GM06990 (cell line): ENCODE results near the gene RAB23.

Experiments used
- DNase-seq: peaks from one replicate; pipeline ENCODE4 v3.0.0-alpha.2; 2011; ENCODE audit not compliant: insufficient read length; ENCODE audit errors: extremely low read depth
- H3K27me3 ChIP-seq: replicated peaks from 2 replicates; pipeline ENCODE4 v1.6.0; 2011; ENCODE audit warnings: low read length; ENCODE audit not compliant: control insufficient read depth, insufficient read depth
- H3K36me3 ChIP-seq: 2 replicates; pipeline ENCODE4 v1.5.1; 2011; ENCODE audit warnings: low read length; ENCODE audit not compliant: control insufficient read depth, insufficient read depth
- H3K4me3 ChIP-seq: replicated peaks from 2 replicates; pipeline ENCODE4 v1.5.1; 2011; ENCODE audit warnings: low read depth, mild to moderate bottlenecking, control low read depth, low read length
- TF ChIP-seq, protein P1 (sequence below): IDR thresholded peaks from 2 replicates; pipeline ENCODE4 v1.5.1; 2011; ENCODE audit warnings: low read length, control low read depth, mild to moderate bottlenecking, inconsistent platforms; ENCODE audit not compliant: insufficient read depth, poor library complexity, severe bottlenecking

RAB23 gene

DNA sequence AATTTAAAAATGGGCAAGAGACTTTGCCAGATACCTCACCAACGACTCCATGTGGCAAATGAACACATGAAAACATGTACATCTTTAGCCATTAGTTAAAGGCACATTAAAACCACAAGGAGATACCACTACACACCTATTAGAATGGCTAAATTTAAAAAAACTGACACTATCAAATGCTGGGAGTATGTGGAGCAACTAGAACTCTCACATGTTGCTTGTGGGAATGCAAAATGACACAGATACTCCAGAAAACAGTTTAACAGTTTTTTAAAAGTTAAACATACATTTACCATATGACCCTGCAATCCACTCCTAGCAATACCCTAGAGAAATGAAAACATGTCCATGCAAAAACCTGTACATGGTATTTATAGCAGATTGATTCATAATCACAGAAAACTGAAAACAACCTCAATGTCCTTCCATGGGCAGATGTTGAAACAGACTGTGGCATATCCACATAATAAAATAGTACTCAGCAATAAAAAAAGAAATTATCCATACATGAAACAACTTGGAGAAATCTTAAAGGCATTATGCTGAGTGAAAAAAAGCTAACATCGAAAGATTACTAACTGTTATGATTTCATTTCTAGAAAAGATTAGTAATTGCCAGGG lies 1.9 kb downstream of the RAB23 start:
- no peak overlapping the region for H3K4me3 ChIP-seq

DNA sequence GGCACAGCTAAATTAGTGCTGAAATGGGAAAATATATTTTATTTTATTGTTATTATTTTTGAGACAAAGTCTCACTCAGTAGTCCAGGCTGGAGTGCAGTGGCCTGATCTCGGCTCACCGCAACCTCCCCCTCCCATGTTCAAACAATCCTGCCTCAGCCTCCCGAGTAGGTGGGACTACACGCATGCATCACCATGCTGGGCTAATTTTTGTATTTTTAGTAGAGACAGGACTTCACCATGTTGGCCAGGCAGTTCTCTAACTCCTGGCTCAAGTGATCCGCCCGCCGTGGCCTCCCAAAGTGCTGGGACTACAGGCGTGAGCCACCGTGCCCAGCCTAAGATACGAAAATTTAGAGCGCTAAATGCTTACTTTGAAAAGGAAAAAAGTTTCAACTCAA lies 4.8 kb downstream of the RAB23 start:
- Histone ChIP-seq H3K27me3 (no peaks in the 10 kb centered on the region), H3K4me3 (no peak overlapping the region), H3K36me3 (no peaks in the 10 kb centered on the region)
- no peak for DNase-seq
- TF ChIP-seq, protein P1, sequence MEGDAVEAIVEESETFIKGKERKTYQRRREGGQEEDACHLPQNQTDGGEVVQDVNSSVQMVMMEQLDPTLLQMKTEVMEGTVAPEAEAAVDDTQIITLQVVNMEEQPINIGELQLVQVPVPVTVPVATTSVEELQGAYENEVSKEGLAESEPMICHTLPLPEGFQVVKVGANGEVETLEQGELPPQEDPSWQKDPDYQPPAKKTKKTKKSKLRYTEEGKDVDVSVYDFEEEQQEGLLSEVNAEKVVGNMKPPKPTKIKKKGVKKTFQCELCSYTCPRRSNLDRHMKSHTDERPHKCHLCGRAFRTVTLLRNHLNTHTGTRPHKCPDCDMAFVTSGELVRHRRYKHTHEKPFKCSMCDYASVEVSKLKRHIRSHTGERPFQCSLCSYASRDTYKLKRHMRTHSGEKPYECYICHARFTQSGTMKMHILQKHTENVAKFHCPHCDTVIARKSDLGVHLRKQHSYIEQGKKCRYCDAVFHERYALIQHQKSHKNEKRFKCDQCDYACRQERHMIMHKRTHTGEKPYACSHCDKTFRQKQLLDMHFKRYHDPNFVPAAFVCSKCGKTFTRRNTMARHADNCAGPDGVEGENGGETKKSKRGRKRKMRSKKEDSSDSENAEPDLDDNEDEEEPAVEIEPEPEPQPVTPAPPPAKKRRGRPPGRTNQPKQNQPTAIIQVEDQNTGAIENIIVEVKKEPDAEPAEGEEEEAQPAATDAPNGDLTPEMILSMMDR: no peak

More for the DNA sequence above, 1.9 kb downstream of the RAB23 start:
- no peaks in the 10 kb centered on the region for H3K36me3 ChIP-seq
- DNase-seq: no peak
- TF ChIP-seq, protein P1: no peak
- no peaks in the 10 kb centered on the region for H3K27me3 ChIP-seq

DNA sequence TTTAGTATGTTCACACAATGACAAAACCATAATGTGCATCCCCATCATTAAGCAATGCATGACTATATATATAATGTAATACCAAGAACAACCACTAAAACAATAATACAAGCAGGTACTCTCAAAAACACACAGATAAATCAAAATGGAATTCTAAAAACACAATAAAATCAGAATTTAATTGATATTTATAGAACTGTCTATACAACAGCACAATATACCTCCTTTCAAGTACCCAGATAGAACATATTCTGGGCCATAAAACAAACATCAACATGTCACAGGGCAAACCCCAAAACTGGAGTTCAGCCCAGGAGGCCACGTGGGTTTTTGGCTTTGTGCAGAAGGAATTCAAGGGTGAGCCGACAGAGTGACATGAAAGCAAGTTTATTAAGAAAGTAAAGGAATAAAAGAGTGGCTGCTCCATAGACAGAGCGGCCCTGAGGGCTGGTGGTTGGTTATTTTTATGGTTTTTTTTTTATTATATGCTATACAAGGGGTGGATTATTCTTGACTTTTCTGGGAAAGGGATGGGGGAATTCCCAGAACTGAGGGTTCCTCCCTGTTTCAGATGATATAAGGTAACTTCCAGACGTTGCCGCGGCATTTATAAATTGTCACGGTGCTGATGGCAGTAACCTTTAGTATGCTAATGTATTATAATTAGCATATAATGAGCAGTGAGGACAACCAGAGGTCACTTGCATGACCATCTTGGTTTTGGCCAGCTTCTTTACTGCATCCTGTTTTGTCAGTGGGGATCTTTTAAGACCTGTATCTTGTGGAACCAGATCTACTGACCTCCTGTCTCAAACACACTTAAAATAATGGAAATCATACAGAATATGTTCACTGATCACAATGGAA lies 5.6 kb downstream of the RAB23 start:
- no peak for DNase-seq
- Histone ChIP-seq H3K36me3 (no peaks in the 10 kb centered on the region), H3K4me3 (no peak overlapping the region), H3K27me3 (no peaks in the 10 kb centered on the region)
- TF ChIP-seq, protein P1: no peak

DNA sequence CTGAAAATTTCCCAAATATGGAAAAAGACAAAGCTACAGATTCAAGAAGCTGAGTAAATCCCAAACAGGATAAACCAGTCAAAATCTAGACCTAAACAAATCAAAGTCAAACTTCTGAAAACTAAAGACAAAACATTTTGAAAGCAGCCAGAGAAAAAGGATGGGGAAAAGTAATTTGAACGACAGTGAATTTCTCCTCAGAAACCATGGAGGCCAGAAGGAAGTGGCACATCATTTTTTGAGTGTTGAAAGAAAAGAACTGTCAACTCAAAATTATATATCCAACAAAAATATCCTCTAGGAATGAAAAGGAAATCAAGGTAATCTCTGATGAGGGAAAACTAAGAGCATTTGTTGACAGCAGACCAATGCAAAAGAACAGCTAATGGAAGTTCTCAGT lies 6.8 kb downstream of the RAB23 start:
- Histone ChIP-seq H3K4me3 (no peak overlapping the region), H3K36me3 (no peaks in the 10 kb centered on the region), H3K27me3 (no peaks in the 10 kb centered on the region)
- TF ChIP-seq, protein P1: no peak
- no peak for DNase-seq

DNA sequence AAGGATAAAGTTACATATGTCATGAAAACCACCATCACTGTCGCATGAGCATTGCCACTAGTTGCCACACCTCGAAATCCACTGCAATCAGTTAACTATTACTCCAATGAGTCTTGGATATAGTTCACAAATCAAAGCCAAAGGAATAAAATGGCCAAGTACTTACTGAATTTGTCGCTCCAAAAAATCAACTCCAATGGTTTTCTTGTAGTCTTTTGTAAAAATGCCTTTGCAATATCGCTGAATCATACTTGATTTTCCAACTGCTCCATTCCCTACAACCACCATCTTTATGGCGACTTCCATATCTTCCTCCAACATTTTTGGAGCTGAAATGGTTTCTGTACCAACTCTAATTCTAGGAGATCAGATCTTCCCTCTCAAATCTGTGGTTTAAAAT lies 12.0 kb downstream of the RAB23 start:
- TF ChIP-seq, protein P1: no peak
- DNase-seq: no peak
- H3K36me3 ChIP-seq: no peaks in the 10 kb centered on the region
- no peaks in the 10 kb centered on the region for H3K27me3 ChIP-seq
- H3K4me3 ChIP-seq: no peak overlapping the region

DNA sequence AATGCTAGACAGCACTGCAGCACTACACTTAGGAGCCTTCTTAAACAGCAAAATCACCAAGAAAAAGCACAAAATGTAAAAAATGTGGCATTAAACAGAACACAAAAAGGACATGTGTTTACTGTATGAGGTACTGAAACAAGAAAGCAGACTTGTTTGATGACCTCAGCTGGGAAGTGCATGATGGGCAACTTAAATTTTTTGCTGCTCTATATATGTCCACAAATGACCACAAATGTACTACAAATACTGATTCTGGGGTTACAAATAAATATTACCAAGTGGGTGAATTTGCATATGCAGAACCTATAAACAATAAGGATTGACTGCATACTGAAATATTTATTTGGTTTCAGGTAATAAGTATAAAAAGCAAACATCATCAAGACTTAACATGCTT lies 13.1 kb downstream of the RAB23 start:
- TF ChIP-seq, protein P1: no peak
- Histone ChIP-seq H3K36me3 (no peaks in the 10 kb centered on the region), H3K27me3 (no peaks in the 10 kb centered on the region), H3K4me3 (no peak overlapping the region)
- no peak for DNase-seq
